KOPT-K1 (cell line): ENCODE results near the gene CDK5RAP2.
A peak's percentile ranks its signal among the peaks of the same experiment; 100 is the strongest.

Experiments
- H3K27ac ChIP-seq: fragments of 200-600 bp; sonication (generic); 2 replicates; pipeline ENCODE4 v1.5.1; 2016; ENCODE audit warnings: antibody characterized with exemption, mild to moderate bottlenecking, low read depth, low read length; ENCODE audit not compliant: poor library complexity, severe bottlenecking
- H3K36me3 ChIP-seq: fragments of 200-600 bp; sonication (generic); 2 replicates; pipeline ENCODE4 v1.5.1; 2017; ENCODE audit warnings: antibody characterized with exemption, mild to moderate bottlenecking, low read length, moderate library complexity; ENCODE audit not compliant: insufficient read depth
- H3K9me3 ChIP-seq: fragments of 200-600 bp; sonication (generic); 2 replicates; pipeline ENCODE4 v1.5.1; 2017; ENCODE audit warnings: antibody characterized with exemption, low read length, mild to moderate bottlenecking; ENCODE audit not compliant: insufficient read depth, poor library complexity, severe bottlenecking

CDK5RAP2 gene

DNA sequence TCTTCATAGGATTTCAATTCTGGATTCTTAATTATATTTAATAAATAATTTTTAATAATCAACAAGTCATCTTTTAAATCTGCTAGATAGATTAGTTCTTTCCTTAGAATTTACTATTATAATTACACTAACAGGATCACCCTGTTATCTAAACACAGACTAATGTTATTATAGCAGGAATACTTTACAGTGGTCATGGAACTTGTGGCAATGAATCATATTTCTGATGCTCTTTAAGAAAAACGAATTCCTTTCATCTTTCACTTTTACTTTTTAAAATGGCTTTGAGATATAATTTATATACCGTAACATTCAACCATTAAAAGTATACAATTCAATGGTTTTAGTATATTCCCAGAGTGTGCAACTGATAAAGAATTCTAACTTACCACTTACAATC lies 29.7 kb upstream of the CDK5RAP2 start:
- Histone ChIP-seq H3K36me3 (peaks cover 23% of the 10 kb centered on the region), H3K27ac (no peak overlapping the region), H3K9me3 (no peaks in the 10 kb centered on the region)

GRCh38 chr9:120608421-120608820 lies 28.5 kb upstream of the CDK5RAP2 start:
- Histone ChIP-seq H3K36me3 (peaks cover 27% of the 10 kb centered on the region), H3K9me3 (no peaks in the 10 kb centered on the region), H3K27ac (no peak overlapping the region)

DNA sequence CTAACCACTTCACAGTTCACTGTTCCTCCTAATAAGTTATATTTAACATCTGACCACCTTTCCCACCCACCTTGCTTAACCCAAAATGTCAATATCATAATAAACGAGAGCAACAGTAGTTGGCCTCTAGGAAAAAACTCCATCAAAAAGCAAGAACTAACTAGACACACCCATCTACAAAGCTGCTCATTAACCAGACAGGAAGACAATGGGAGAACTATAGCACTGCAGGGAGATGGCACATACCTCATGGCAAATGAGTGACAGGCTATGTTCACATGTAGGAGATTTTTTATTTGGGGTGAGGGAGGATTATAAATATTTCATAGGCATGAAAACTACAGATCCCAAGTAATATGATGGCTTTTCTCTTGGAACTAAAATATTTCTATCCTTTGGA lies 23.6 kb upstream of the CDK5RAP2 start:
- H3K27ac ChIP-seq = no peak overlapping the region
- peaks cover 22% of the 10 kb centered on the region for H3K36me3 ChIP-seq
- no peaks in the 10 kb centered on the region for H3K9me3 ChIP-seq

DNA sequence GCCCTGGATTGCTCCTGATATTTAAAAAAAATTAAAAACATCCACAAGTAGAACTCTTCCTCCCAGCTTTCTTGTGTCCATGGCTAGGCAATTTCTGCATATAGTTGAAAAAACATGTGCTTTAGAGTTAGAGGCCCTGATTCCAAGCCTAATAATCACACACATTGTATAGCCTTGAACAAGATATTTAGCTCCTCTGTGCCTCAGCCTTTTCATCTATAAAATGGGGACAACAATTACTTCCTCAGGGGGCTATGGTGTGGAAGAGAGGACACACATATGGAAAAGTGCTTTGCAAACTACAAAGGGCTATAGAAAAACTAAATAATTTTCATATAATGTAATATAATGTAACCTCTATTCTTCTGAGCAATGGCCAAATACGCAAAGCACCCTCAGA lies 23.0 kb upstream of the CDK5RAP2 start:
- H3K36me3 ChIP-seq = peaks cover 22% of the 10 kb centered on the region
- H3K27ac ChIP-seq = no peak overlapping the region
- no peaks in the 10 kb centered on the region for H3K9me3 ChIP-seq

DNA sequence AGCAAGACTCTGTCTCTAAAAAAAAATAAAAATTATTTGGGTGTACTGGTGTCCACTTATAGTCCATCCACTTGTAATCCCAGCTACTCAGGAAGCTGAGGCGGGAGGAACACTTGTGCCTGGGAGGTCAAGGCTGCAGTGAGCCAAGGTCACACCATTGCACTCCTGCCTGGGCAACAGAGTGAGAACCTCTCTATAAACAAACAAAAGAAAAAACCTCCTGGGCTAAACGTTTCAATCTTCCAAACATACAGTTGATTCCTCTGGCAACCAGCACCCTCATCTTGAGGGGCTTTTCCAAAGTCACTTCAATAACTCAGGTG lies 13.9 kb upstream of the CDK5RAP2 start:
- Histone ChIP-seq H3K27ac (no peak overlapping the region), H3K36me3 (no peaks in the 10 kb centered on the region), H3K9me3 (no peaks in the 10 kb centered on the region)

- no peak overlapping the region for H3K27ac ChIP-seq
- H3K9me3 ChIP-seq = no peaks in the 10 kb centered on the region
- H3K36me3 ChIP-seq = no peaks in the 10 kb centered on the region
These were observed 13.4 kb upstream of the CDK5RAP2 start for GRCh38 chr9:120593250-120593954.

GRCh38 chr9:120592210-120592609 lies 12.2 kb upstream of the CDK5RAP2 start:
- no peak overlapping the region for H3K27ac ChIP-seq
- H3K9me3 ChIP-seq = no peaks in the 10 kb centered on the region
- no peaks in the 10 kb centered on the region for H3K36me3 ChIP-seq

DNA sequence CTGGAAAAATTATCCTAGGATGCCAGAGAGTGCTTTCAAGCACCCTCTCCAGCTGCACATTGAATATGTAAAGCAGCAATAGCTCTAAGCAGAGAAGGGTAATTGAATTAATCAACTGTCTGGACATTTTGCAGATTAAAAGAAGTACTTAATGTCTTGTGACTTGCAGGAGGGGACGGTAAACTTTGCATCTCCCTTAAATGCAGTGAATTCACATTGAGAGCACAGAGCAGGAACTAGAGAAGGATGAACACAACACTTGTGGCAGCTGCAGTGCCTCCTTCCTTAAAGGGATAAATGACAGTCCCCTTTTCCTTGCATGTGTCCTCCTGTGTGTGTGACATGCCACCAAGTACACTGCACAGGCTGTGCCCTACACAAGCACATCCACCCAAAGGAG lies 7.4 kb upstream of the CDK5RAP2 start:
- no peaks in the 10 kb centered on the region for H3K9me3 ChIP-seq
- H3K36me3 ChIP-seq = no peaks in the 10 kb centered on the region
- H3K27ac ChIP-seq = no peak overlapping the region

DNA sequence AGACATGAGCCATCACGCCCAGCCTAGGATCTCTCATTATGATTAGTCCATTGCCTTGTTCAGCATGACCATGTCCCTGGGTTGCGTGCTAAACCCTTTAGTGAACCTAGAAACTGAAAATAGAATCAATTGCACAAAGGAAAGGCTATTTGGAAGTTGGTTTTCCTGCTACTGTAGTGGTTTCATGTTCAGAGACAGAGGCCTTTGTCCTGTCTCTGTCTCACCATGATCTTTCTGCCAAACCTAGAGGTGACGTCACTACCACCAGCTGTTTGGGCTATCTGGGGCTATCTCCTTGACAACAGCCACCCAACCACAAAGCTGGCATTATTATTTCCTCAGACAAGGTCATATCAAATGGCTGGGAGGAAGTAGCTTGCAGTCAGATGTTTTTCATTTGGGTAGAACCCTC lies 4.0 kb upstream of the CDK5RAP2 start:
- no peaks in the 10 kb centered on the region for H3K9me3 ChIP-seq
- no peaks in the 10 kb centered on the region for H3K36me3 ChIP-seq
- peak overlapping the region; percentile 35 for H3K27ac ChIP-seq

DNA sequence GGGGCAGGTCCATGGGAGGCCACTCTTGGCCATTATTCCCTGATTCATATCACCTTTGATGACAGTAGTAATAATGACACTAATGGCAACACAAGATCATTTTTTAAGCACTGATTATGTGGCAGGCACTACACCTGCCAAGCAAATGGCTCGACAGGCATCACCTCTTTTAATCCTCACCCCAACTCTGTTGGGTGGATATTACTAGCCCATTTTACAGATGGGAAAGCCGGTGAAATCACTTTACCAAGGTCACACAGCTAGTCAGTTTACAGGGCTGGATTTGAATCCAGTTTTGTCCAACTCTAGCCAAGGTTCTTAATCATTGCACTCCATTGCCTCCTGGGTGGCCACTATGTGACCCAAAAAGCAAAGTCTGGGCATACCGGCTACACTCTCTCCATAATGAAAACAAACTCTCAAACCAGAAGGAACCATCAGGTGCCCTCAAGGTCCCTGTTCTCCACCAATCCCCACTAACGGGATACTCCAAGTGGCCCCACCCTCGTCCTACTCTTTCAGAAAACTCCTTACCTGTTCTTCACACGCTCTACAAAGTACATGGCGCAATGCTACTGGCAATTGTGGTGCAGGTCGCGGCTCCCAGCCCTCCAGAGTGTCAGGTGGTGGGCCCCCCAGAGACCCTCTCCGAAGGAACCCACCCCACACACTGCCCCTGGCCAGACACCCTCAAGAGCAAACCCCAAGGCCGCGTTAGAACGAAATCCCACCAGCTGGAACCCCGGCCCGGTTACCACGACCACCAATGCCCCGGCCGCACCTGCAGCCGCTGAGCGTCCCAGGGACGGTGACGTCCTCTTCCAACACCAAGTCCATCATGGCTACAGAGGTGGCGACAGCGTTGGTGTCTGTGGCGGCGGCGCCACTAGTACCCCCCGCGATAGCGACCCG lies 572 bp downstream of the CDK5RAP2 start:
- H3K9me3 ChIP-seq = no peaks in the 10 kb centered on the region
- peaks cover 13% of the 10 kb centered on the region for H3K36me3 ChIP-seq
- peak overlapping the region; percentile 86 for H3K27ac ChIP-seq

DNA sequence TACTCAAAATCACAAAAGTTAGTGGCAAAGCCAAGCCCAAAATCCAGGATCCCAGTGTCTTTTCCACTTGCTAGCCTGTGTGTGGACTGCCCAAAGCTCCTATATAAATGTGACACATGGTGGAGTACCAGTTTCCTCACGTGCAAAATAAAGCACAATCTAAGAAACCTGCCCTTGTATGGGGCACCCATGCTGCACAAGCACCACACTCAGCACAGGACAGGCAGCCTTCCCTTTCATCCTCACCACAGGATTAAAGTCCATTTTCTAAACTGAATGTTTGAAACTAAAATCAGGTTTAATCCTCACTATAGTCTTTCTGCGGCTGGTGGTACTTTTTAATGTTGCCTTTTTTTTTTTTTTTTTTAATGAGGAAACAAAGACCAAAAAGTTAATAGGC lies 5.5 kb downstream of the CDK5RAP2 start:
- Histone ChIP-seq H3K27ac (no peak overlapping the region), H3K36me3 (peaks cover 41% of the 10 kb centered on the region), H3K9me3 (no peaks in the 10 kb centered on the region)

GRCh38 chr9:120572472-120572871 lies 7.5 kb downstream of the CDK5RAP2 start:
- Histone ChIP-seq H3K36me3 (peaks cover 61% of the 10 kb centered on the region), H3K9me3 (no peaks in the 10 kb centered on the region), H3K27ac (no peak overlapping the region)

DNA sequence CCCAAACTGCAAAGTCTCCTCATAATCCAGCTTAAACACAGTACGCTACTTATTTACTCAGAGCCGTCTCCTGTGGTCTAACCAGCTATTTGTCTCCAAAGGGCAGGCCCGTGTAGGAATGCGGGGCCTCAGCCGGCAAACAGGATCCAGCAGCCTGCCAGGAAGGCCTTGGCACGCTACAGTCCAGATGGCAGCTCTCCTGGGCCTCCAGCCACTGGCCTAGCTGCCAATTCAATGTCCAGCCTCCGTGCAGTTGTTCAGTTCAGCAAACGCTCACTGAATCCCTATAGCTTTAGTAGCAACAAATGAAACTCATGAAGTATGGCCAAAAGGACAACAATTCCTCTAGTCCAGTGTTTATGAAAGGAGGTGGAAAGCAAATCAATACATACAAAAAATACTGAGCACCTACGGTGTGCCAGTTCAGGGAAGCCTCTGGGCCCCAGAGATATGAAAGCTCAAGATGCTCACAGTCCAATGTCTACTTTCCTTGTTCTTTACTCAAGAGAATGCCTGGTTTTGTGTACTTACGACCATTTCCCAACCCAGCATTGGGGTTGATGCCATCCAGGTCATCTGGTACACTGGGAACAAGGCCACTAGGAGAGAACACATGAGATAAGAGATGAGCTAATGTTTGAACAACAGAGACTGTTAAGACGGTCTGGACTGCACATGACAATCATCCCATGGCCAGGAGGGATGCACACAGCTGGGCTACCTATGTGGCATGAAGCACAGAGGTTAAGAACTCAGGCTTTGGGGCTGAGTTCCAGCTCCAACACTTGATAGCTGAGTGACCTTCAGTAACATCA lies 8.3 kb downstream of the CDK5RAP2 start:
- Histone ChIP-seq H3K36me3 (peaks cover 66% of the 10 kb centered on the region), H3K27ac (no peak overlapping the region), H3K9me3 (no peaks in the 10 kb centered on the region)

DNA sequence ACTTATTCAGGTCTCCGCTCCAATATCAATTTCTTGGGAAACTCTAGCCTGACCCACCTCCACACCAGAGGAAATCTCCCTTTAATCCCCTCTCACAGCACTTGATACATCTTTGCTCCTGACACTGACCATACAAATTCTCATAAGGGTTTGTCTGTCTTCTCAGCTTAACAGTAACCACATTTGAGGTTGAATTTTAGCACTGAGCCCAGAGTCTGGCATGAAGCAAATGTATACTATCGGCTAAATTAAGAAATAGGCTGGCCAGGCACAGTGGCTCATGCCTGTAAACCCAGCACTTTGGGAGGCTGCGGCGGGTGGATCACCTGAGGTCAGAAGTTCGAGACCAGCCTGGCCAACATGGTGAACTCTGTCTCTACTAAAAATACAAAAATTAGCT lies 9.7 kb downstream of the CDK5RAP2 start:
- H3K36me3 ChIP-seq = peaks cover 70% of the 10 kb centered on the region
- no peak overlapping the region for H3K27ac ChIP-seq
- no peaks in the 10 kb centered on the region for H3K9me3 ChIP-seq

GRCh38 chr9:120569556-120569955 lies 10.4 kb downstream of the CDK5RAP2 start:
- no peak overlapping the region for H3K27ac ChIP-seq
- H3K36me3 ChIP-seq = peaks cover 77% of the 10 kb centered on the region
- no peaks in the 10 kb centered on the region for H3K9me3 ChIP-seq
